MM.1S (cell line): Measurements from ENCODE around the gene PDE1C.

Source experiments
- DNase-seq: peaks from one replicate; pipeline ENCODE4 v3.0.0-alpha.2; 2015
- H2AFZ ChIP-seq: fragments of 300-600 bp; sonication (generic); 2 replicates; pipeline ENCODE4 v1.6.0; 2016; ENCODE audit warnings: antibody characterized with exemption, low read length
- H3F3A ChIP-seq: fragments of 300-600 bp; sonication (generic); 2 replicates; pipeline ENCODE4 v1.6.1; 2016; ENCODE audit warnings: mild to moderate bottlenecking, antibody characterized with exemption, low read length, moderate library complexity, mixed read lengths; ENCODE audit not compliant: insufficient read depth
- H3K27ac ChIP-seq: fragments of 300-600 bp; sonication (generic); 2 replicates; pipeline ENCODE4 v1.5.1; 2016; ENCODE audit warnings: mild to moderate bottlenecking, low read length
- H3K27me3 ChIP-seq: fragments of 300-600 bp; sonication (generic); replicated peaks from 2 replicates; pipeline ENCODE4 v1.6.0; 2016; ENCODE audit warnings: low read length; ENCODE audit not compliant: insufficient read depth
- H3K36me3 ChIP-seq: fragments of 300-600 bp; sonication (generic); replicated peaks from 2 replicates; pipeline ENCODE4 v1.6.1; 2016; ENCODE audit warnings: mild to moderate bottlenecking, low read length, mixed read lengths; ENCODE audit not compliant: insufficient read depth
- H3K4me1 ChIP-seq: fragments of 300-600 bp; sonication (generic); 2 replicates; pipeline ENCODE4 v1.6.1; 2016; ENCODE audit warnings: low read length, mixed read lengths
- H3K4me2 ChIP-seq: fragments of 300-600 bp; sonication (generic); 2 replicates; pipeline ENCODE4 v1.6.0; 2016; ENCODE audit warnings: low read depth, low read length
- H3K4me3 ChIP-seq: fragments of 300-600 bp; sonication (generic); 2 replicates; pipeline ENCODE4 v1.5.1; 2016; ENCODE audit warnings: low read length, mixed read lengths
- H3K79me2 ChIP-seq: fragments of 300-600 bp; sonication (generic); 2 replicates; pipeline ENCODE4 v1.6.1; 2016; ENCODE audit warnings: mixed run types, low read length, mixed read lengths
- H3K9ac ChIP-seq: fragments of 300-600 bp; sonication (generic); 2 replicates; pipeline ENCODE4 v1.6.1; 2016; ENCODE audit warnings: low read length, mixed read lengths
- H3K9me2 ChIP-seq: fragments of 300-600 bp; sonication (generic); replicated peaks from 2 replicates; pipeline ENCODE4 v1.6.1; 2016; ENCODE audit warnings: mild to moderate bottlenecking, low read length, mixed read lengths; ENCODE audit not compliant: insufficient read depth
- H3K9me3 ChIP-seq: fragments of 300-600 bp; sonication (generic); replicated peaks from 2 replicates; pipeline ENCODE4 v1.6.1; 2016; ENCODE audit warnings: mild to moderate bottlenecking, low read length, mixed read lengths; ENCODE audit not compliant: insufficient read depth
- H4K20me1 ChIP-seq: fragments of 300-600 bp; sonication (generic); 2 replicates; pipeline ENCODE4 v1.6.1; 2016; ENCODE audit warnings: mild to moderate bottlenecking, low read length, moderate library complexity, mixed read lengths; ENCODE audit not compliant: insufficient read depth
- CTCF ChIP-seq: fragments of 300-600 bp; sonication (generic); IDR thresholded peaks from 2 replicates; pipeline ENCODE4 v1.5.1; 2016; ENCODE audit warnings: antibody characterized with exemption, low read length, mixed read lengths
- EZH2 ChIP-seq: fragments of 300-600 bp; sonication (generic); optimal IDR thresholded peaks from 2 replicates; pipeline ENCODE3; 2017; ENCODE audit warnings: low read depth, mild to moderate bottlenecking, antibody characterized with exemption, low read length, mixed read lengths
- EZH2phosphoT487 ChIP-seq: fragments of 300-600 bp; sonication (generic); IDR thresholded peaks from 2 replicates; pipeline ENCODE4 v1.6.1; 2018; ENCODE audit warnings: antibody characterized with exemption, low read length

Gene PDE1C

GRCh38 chr7:32071466-32072091, 1.4 kb upstream of the PDE1C start:
- Histone ChIP-seq H3F3A (no peaks in the 10 kb centered on the region), H3K4me3 (no peak overlapping the region), H3K4me2 (no peak overlapping the region), H3K27ac (no peak overlapping the region), H3K9ac (no peak overlapping the region), H3K36me3 (no peaks in the 10 kb centered on the region), H3K4me1 (no peaks in the 10 kb centered on the region), H3K79me2 (no peaks in the 10 kb centered on the region), H2AFZ (no peak overlapping the region), H3K9me2 (no peaks in the 10 kb centered on the region), H4K20me1 (no peaks in the 10 kb centered on the region), H3K27me3 (no peaks in the 10 kb centered on the region), H3K9me3 (no peaks in the 10 kb centered on the region)
- TF ChIP-seq CTCF (no peak), EZH2 (no peak), EZH2phosphoT487 (no peak)
- no peak for DNase-seq

GRCh38 chr7:32070051-32070405, 179 bp downstream of the PDE1C start:
- Histone ChIP-seq H3K4me3 (no peak overlapping the region), H3K27me3 (no peaks in the 10 kb centered on the region), H3K4me1 (no peaks in the 10 kb centered on the region), H2AFZ (no peak overlapping the region), H3K9me3 (no peaks in the 10 kb centered on the region), H3K79me2 (no peaks in the 10 kb centered on the region), H3K9me2 (no peaks in the 10 kb centered on the region), H3K4me2 (no peak overlapping the region), H3K9ac (no peak overlapping the region), H3K27ac (no peak overlapping the region), H3K36me3 (no peaks in the 10 kb centered on the region), H3F3A (no peaks in the 10 kb centered on the region), H4K20me1 (no peaks in the 10 kb centered on the region)
- no peak for DNase-seq
- no peak for TF ChIP-seq EZH2

GRCh38 chr7:32069116-32069650, 1.0 kb downstream of the PDE1C start:
- no peak overlapping the region for H3K9ac ChIP-seq
- no peak overlapping the region for H3K4me3 ChIP-seq
- no peaks in the 10 kb centered on the region for H3K4me1 ChIP-seq
- H3K9me3 ChIP-seq: no peaks in the 10 kb centered on the region
- H2AFZ ChIP-seq: no peak overlapping the region
- no peaks in the 10 kb centered on the region for H3K9me2 ChIP-seq
- TF ChIP-seq CTCF (no peak), EZH2 (no peak), EZH2phosphoT487 (no peak)
- H3K27ac ChIP-seq: no peak overlapping the region
- H3K36me3 ChIP-seq: no peaks in the 10 kb centered on the region
- no peaks in the 10 kb centered on the region for H3F3A ChIP-seq
- H3K27me3 ChIP-seq: no peaks in the 10 kb centered on the region
- H3K79me2 ChIP-seq: no peaks in the 10 kb centered on the region
- H3K4me2 ChIP-seq: no peak overlapping the region
- H4K20me1 ChIP-seq: no peaks in the 10 kb centered on the region
- no peak for DNase-seq

- Histone ChIP-seq H3K4me1 (no peaks in the 10 kb centered on the region), H3K36me3 (no peaks in the 10 kb centered on the region), H3K79me2 (no peaks in the 10 kb centered on the region), H3K9ac (no peak overlapping the region), H3K27me3 (no peaks in the 10 kb centered on the region), H3K4me2 (no peak overlapping the region), H4K20me1 (no peaks in the 10 kb centered on the region), H2AFZ (no peak overlapping the region), H3K9me2 (no peaks in the 10 kb centered on the region), H3K9me3 (no peaks in the 10 kb centered on the region), H3F3A (no peaks in the 10 kb centered on the region), H3K27ac (no peak overlapping the region), H3K4me3 (no peak overlapping the region)
- peak; percentile 51 for DNase-seq
- TF ChIP-seq EZH2phosphoT487: no peak
- no peak for TF ChIP-seq CTCF
- no peak for TF ChIP-seq EZH2
Observed at GRCh38 chr7:32068411-32069101, 1.7 kb downstream of the PDE1C start.
